GM18507 (cell line): ENCODE data around the gene ZKSCAN3.
A peak's percentile ranks its signal among the peaks of the same experiment; 100 is the strongest.
"Not testable (repeated sequence)": the region's sequence is repeated elsewhere in the genome, so short reads cannot be mapped to it uniquely, and the experiment has no call there.

Experiments
- DNase-seq: peaks from one replicate; pipeline ENCODE4 v3.0.0; 2011; ENCODE audit warnings: low read depth; ENCODE audit not compliant: insufficient read length; ENCODE audit errors: extremely low spot score
- FAIRE-seq: peaks from 2 replicates; lab custom pipeline; 2011; peaks lifted over from hg19 to GRCh38; lab: Jason Lieb, UNC

ZKSCAN3 gene

GRCh38 chr6:28369463-28369862 is 19.7 kb downstream of the ZKSCAN3 start:
- DNase-seq (no peak), FAIRE-seq (no peak)

GRCh38 chr6:28370440-28370839 is 20.7 kb downstream of the ZKSCAN3 start:
- DNase-seq (no peak), FAIRE-seq (no peak)

- FAIRE-seq (no peak), DNase-seq (no peak)
Observed at GRCh38 chr6:28371280-28371679, 21.5 kb downstream of the ZKSCAN3 start.

GRCh38 chr6:28371706-28372451 is 22.1 kb downstream of the ZKSCAN3 start:
- FAIRE-seq (peak; percentile 90), DNase-seq (peak; percentile 30)

- DNase-seq (no peak), FAIRE-seq (no peak)
Observed at GRCh38 chr6:28373925-28374324, 24.2 kb downstream of the ZKSCAN3 start.

- no peak for DNase-seq
- no peak for FAIRE-seq
Observed at GRCh38 chr6:28377879-28378278, 28.1 kb downstream of the ZKSCAN3 start.

GRCh38 chr6:28378644-28379043 is 28.9 kb downstream of the ZKSCAN3 start:
- FAIRE-seq (no peak), DNase-seq (no peak)

- DNase-seq: no peak
- FAIRE-seq: no peak
Observed at GRCh38 chr6:28380381-28380780, 30.6 kb downstream of the ZKSCAN3 start.

- FAIRE-seq (peak; percentile 97), DNase-seq (peak; percentile 62)
Observed at GRCh38 chr6:28383235-28384142, 33.7 kb downstream of the ZKSCAN3 start.

GRCh38 chr6:28384143-28384533 is 34.4 kb downstream of the ZKSCAN3 start:
- no peak for DNase-seq
- FAIRE-seq: no peak

- DNase-seq: no peak
- FAIRE-seq: no peak
Observed at GRCh38 chr6:28390688-28391087, 40.9 kb downstream of the ZKSCAN3 start.

GRCh38 chr6:28393912-28394662 is 44.3 kb downstream of the ZKSCAN3 start:
- DNase-seq (no peak), FAIRE-seq (no peak)

GRCh38 chr6:28395918-28396317 is 46.2 kb downstream of the ZKSCAN3 start:
- no peak for DNase-seq
- FAIRE-seq: no peak

- peak; percentile 88 for FAIRE-seq
Observed at GRCh38 chr6:28399350-28400121, 49.8 kb downstream of the ZKSCAN3 start, which contains the start of gene ZSCAN12. Gene ZSCAN12 (minus strand): TSS chr6:28399747. CDS start chr6:28398405, 1,342 bp downstream.

GRCh38 chr6:28400122-28400451 is 50.3 kb downstream of the ZKSCAN3 start:
- FAIRE-seq (no peak), DNase-seq (no peak)

More at GRCh38 chr6:28399350-28400121, 49.8 kb downstream of the ZKSCAN3 start, which contains the start of gene ZSCAN12:
- peak; percentile 65 for DNase-seq

GRCh38 chr6:28401172-28401571 is 51.4 kb downstream of the ZKSCAN3 start:
- FAIRE-seq: no peak

GRCh38 chr6:28402197-28402596 is 52.5 kb downstream of the ZKSCAN3 start:
- DNase-seq (no peak), FAIRE-seq (no peak)

More at GRCh38 chr6:28401172-28401571, 51.4 kb downstream of the ZKSCAN3 start:
- no peak for DNase-seq

- not testable (repeated sequence) for FAIRE-seq, DNase-seq
Observed at GRCh38 chr6:28403923-28404322, 54.2 kb downstream of the ZKSCAN3 start.

- DNase-seq: no peak
- FAIRE-seq: no peak
Observed at GRCh38 chr6:28407401-28407800, 57.7 kb downstream of the ZKSCAN3 start.
